ENCODE measurements around the gene MCTP2. TPM values are rescaled to one million over a fixed set of nuclear protein-coding genes. Genes with fewer than 3 reads are reported as not detected.

Gene MCTP2
- total RNA-seq, 1 experiment from 2014 or later = 1.3 TPM

GRCh38 chr15:94314639-94315038 lies 83.3 kb downstream of the MCTP2 start:
- H2BK5ac ChIP-seq (ENCODE audit: insufficient read length, low read length) = no peak overlapping the region
- H3K23me2 ChIP-seq (ENCODE audit: insufficient read length, low read depth, low read length, poor library complexity, severe bottlenecking) = no peaks in the 10 kb centered on the region
- H2BK20ac ChIP-seq (ENCODE audit: low read depth, low read length, poor library complexity, severe bottlenecking) = no peak overlapping the region
- H3K27me3 Mint-ChIP-seq (ENCODE audit: low read depth) = no peaks in the 10 kb centered on the region
- H4K91ac ChIP-seq (ENCODE audit: insufficient read length, low read depth, low read length) = no peak overlapping the region
- no peak overlapping the region for H4K5ac ChIP-seq (ENCODE audit: insufficient read length, low read depth, low read length)
- no peak overlapping the region for H3K4me3 Mint-ChIP-seq
- no peaks in the 10 kb centered on the region for H3K9me3 ChIP-seq (ENCODE audit: control insufficient read depth, low read depth, low read length)
- no peak overlapping the region for H2BK15ac ChIP-seq (ENCODE audit: low read depth, low read length)
- H3T11ph ChIP-seq (ENCODE audit: low read length) = no peak overlapping the region
- TF ChIP-seq, protein P1, sequence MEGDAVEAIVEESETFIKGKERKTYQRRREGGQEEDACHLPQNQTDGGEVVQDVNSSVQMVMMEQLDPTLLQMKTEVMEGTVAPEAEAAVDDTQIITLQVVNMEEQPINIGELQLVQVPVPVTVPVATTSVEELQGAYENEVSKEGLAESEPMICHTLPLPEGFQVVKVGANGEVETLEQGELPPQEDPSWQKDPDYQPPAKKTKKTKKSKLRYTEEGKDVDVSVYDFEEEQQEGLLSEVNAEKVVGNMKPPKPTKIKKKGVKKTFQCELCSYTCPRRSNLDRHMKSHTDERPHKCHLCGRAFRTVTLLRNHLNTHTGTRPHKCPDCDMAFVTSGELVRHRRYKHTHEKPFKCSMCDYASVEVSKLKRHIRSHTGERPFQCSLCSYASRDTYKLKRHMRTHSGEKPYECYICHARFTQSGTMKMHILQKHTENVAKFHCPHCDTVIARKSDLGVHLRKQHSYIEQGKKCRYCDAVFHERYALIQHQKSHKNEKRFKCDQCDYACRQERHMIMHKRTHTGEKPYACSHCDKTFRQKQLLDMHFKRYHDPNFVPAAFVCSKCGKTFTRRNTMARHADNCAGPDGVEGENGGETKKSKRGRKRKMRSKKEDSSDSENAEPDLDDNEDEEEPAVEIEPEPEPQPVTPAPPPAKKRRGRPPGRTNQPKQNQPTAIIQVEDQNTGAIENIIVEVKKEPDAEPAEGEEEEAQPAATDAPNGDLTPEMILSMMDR (conservative IDR thresholded peaks at IDR 0.05) = no peak
- no peak overlapping the region for H3K23ac ChIP-seq (ENCODE audit: insufficient read length, low read depth, low read length)
- H3K4me2 ChIP-seq (ENCODE audit: insufficient read depth, insufficient read length, low read length) = no peak overlapping the region
- H3K27ac Mint-ChIP-seq = peak overlapping the region in 1 of 3 experiments; percentile 4; a peak in 2 of 7 replicates
- H3K79me1 ChIP-seq (ENCODE audit: insufficient read depth, low read depth, low read length, poor library complexity, severe bottlenecking) = no peaks in the 10 kb centered on the region
- no peak overlapping the region for H2AK5ac ChIP-seq (ENCODE audit: insufficient read length, low read length)
- H3K18ac ChIP-seq (ENCODE audit: insufficient read length, low read depth, low read length) = no peak overlapping the region
- no peaks in the 10 kb centered on the region for H3K79me2 ChIP-seq (ENCODE audit: insufficient read depth, low read length)
- no peak overlapping the region for H3K14ac ChIP-seq (ENCODE audit: insufficient read depth, low read length)
- no peak overlapping the region for H2BK12ac ChIP-seq (ENCODE audit: insufficient read length, low read depth, low read length)
- no peaks in the 10 kb centered on the region for H4K20me1 ChIP-seq (ENCODE audit: control insufficient read depth, insufficient read depth, insufficient read length)
- WGBS (ENCODE audit: extremely low coverage, insufficient read length, low lambda C conversion rate) = no CpG with 5 or more reads among the region's 3 CpGs
- no peak overlapping the region for H3K27ac ChIP-seq (ENCODE audit: insufficient read length, low read depth, low read length)
- no peak overlapping the region for H2BK120ac ChIP-seq (ENCODE audit: low read depth, low read length, poor library complexity, severe bottlenecking)
- H3K9ac ChIP-seq (ENCODE audit: extremely low read depth, insufficient read length, low read length) = no peak overlapping the region
- H3K4ac ChIP-seq (ENCODE audit: low read depth, low read length) = no peak overlapping the region
- no peak overlapping the region for H2AFZ ChIP-seq (ENCODE audit: low read length)
- no peak overlapping the region for H3K56ac ChIP-seq (ENCODE audit: insufficient read length, low read depth, low read length)
- DNase-seq = no peak
- H3K4me1 ChIP-seq (ENCODE audit: insufficient read depth, low read length) = no peaks in the 10 kb centered on the region
- no peaks in the 10 kb centered on the region for H3K36me3 Mint-ChIP-seq (ENCODE audit: insufficient read depth in 1 of 3, low read depth in 3 of 3)
- H3K4me1 Mint-ChIP-seq = peaks cover 4 to 9% of the 10 kb centered on the region in 2 experiments; a peak in 2 of 4 replicates
- H3K27me3 ChIP-seq (ENCODE audit: insufficient read depth, low read length) = no peaks in the 10 kb centered on the region
- H3K9me3 Mint-ChIP-seq = no peaks in the 10 kb centered on the region
- no peak overlapping the region for H4K8ac ChIP-seq (replicated peaks; ENCODE audit: insufficient read length, low read depth, low read length)

Measured in H9 (cell line).